Stimulated activated CD4-positive, alpha-beta T cell treated with anti-CD3 and anti-CD28 coated beads, Interleukin-1b, Interleukin-23, amount 100 ng/mL, for 24 hours (primary cell): ENCODE data around the gene CMYA5.
"Not testable (repeated sequence)": the region's sequence is repeated elsewhere in the genome, so short reads cannot be mapped to it uniquely, and the experiment has no call there.

ENCODE experiments used
- DNase-seq, 4 experiments: peaks; one replicate each; pipeline ENCODE4 v3.0.0-alpha.2; 2020; ENCODE audit warnings: low read depth in 4 of 4, low spot score in 1 of 4

CMYA5 gene

DNA sequence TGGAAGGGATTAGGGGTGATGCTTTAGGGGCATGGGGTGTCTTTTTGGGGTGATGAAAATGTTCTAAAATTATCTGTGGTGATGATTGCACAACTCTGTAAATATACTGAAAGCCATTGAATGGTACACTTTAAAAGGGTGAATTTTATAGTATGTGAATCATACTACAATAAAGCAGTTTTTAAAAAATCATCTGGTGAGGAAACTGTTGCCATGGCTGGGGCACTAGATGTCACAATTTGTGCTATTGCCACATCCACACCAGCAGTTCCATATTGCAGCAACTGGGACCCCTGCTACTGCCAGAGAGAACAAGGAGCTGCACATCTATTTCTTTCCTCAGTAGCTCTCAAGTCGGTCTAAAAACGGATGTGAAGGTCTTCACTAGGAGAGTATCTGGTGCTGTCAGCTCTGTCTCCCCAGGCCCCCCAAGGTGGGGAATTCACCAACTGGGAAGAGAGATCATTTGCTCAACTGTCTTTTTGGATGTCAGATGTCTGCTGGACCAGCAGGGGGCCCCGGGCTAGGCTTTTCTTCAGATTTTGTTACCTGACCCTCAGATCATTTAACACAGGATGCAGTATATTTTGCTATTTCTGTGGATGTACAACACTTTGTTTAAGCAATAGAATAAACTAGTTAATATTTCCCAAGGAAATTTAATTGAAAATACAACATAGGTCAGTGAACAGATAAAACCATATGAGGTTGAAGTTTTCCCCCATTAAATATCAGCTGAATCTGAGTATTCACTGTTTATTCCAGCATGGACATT, 13.2 kb downstream of the CMYA5 start:
- DNase-seq = peak in 2 of 4 experiments; percentile 6 to 13

DNA sequence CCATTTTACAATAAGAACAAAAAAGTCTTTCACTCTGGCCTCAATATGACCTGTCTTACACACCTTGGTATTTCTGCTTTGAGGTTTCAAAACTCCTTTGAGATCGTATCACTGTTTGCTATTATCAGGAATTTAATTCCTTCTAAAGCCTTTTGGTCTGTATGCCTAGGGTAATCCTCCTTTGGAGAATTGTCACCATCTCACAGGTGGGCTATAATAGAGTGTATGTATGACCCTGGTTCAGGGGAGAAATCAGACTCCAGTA, 13.7 kb downstream of the CMYA5 start:
- no peak for DNase-seq

DNA sequence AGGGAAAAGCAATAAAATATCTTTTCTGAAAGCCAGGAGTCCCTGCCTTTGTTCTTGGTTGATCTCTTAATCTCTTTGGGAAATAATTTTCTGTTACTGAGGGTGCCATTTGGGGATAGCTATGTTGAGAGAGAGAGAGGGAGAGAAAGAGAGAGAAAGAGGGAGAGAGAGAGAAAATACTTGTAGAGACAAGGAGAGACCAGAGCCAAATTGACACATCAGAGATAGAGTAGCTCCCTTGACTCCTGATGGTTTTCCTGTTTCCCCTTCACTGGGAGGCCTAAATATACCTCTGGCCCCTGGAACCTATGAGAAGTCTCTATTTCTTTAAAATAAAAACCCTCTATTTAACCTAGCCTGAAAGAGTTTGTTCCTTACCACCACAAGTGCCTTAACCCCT, 14.9 kb downstream of the CMYA5 start:
- DNase-seq = no peak

DNA sequence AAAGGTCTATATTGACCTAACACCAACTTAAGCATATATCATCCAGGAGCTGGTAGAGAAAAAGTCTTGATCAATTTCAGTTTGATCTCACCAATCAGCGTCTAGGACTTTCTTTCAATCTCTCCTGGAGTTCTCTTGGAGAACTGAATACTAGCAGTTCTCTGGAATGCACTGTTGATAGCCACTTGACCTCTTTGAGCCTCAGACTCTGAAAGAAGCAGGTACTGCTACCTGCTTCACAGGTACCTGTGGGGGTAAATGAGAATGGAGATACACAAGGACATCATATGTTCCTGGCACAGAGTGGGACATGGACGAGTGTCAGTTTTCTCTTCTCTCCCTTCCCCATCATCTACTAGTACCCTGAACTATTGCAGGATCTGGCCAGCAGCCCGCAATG, 16.0 kb downstream of the CMYA5 start:
- no peak for DNase-seq

DNA sequence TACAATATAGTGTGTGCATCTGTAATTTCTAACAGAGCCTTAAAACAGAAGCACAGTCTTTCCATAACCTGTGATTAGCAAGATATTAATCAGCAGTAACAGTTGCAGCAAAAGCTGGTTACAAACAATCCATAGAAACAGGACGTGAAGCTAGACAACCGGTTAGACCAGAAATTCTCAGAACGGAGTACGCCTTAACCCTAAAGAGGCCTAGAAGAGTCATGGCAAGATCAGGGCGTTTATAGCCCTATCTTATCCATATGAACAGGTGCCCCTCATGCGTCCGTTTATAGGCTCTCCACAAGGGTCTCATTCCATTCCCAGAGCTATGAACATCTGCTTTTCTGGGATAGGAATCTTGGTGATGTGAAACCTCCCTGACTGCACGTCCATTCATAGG, 16.7 kb downstream of the CMYA5 start:
- not testable (repeated sequence) for DNase-seq

- no peak for DNase-seq
Observed at GRCh38 chr5:79707535-79707934, 17.9 kb downstream of the CMYA5 start.

DNA sequence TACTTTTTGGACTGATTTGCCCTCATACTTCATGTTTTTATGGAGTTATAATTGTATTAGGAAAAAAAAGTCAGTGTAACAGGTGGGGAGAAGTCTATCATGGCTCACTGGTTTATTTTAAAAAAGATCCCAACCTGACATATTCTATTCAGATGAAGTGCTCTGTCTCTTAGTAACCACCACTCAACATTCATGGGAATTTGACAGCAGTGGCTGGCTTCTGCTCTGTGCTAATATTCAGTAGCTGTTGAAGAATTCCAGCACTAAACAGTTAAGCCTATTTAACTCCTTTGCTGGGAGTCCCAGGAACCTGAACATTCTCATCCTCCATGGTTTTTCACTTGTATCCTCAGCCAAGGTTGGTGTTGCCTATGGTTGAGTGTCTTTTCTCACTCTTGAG, 23.1 kb downstream of the CMYA5 start:
- no peak for DNase-seq

GRCh38 chr5:79713727-79714126, 24.1 kb downstream of the CMYA5 start:
- no peak for DNase-seq

- DNase-seq = no peak
Observed at GRCh38 chr5:79716839-79717238, 27.2 kb downstream of the CMYA5 start.

DNA sequence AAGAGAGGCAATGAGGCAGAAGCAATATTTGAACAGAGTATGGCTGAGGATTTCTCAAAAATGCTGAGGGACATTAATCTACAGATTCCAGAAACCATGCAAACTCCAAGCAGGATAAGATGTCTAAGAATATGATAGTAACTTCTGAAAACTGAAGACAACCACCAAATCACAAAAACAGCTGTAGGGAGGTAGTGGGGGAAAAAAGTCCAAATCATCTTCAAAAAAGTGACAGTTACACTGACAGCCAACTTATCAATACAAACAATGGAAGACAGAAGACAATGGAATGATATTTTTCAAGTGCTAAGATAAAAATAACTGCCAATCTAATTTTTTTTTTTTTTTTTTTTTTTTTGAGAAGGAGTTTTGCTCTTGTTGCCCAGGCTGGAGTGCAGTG, 30.5 kb downstream of the CMYA5 start:
- no peak for DNase-seq

GRCh38 chr5:79727451-79728355, 38.1 kb downstream of the CMYA5 start:
- DNase-seq = no peak

- no peak for DNase-seq
Observed at GRCh38 chr5:79728396-79728795, 38.8 kb downstream of the CMYA5 start.

GRCh38 chr5:79729679-79730078, 40.0 kb downstream of the CMYA5 start:
- no peak for DNase-seq

DNA sequence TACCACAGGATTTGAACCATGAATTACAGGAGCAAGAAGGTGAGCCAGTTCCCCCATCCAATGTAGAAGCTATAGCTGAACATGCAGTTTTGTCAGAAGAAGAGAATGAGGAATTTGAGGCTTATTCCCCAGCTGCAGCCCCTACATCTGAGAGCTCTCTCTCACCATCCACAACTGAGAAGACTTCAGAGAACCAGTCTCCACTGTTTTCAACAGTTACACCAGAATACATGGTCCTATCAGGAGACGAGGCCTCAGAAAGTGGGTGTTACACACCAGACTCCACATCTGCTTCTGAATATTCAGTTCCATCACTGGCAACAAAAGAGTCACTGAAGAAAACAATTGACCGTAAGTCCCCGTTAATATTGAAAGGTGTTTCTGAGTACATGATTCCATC, 40.9 kb downstream of the CMYA5 start:
- DNase-seq = no peak

GRCh38 chr5:79731775-79732174, 42.1 kb downstream of the CMYA5 start:
- no peak for DNase-seq

- no peak for DNase-seq
Observed at GRCh38 chr5:79736528-79737514, 47.2 kb downstream of the CMYA5 start.

GRCh38 chr5:79738349-79738748, 48.7 kb downstream of the CMYA5 start:
- no peak for DNase-seq

- DNase-seq = no peak
Observed at GRCh38 chr5:79742549-79743136, 53.0 kb downstream of the CMYA5 start.

DNA sequence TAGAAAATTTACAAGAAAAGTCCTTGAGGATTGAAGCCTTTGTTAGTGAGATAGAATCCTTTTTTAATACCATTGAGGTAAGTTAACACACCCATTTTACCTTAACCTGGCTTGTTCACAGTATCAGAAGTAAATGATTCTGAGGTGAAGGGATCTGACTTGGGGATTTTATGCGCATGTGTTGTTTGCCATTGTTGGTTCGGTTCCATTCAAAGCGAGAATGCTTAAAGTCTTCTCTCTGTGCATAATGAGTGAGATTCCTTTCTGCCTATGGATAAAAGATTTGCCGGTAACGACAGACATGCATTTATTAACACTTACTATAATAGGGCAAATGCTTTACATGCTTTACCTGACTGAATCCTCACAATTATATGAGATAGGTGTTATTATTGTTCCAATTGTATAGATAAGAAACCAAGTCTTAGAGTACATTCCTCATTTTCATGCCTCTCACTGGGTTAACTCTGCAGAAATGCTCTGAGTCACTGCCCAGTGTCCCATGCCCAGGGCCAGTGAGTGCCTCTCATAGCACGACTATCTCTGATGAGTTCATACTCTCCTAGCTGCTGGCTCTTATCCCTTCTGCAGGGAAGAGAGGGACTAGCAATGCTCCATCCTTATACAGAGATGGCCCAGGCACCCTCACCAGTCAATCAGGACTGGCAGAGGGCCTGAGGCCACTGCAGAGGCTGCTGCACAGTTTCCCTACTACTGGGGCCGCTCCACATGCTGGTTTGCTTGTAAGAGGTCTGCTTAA, 54.4 kb downstream of the CMYA5 start:
- DNase-seq = no peak

DNA sequence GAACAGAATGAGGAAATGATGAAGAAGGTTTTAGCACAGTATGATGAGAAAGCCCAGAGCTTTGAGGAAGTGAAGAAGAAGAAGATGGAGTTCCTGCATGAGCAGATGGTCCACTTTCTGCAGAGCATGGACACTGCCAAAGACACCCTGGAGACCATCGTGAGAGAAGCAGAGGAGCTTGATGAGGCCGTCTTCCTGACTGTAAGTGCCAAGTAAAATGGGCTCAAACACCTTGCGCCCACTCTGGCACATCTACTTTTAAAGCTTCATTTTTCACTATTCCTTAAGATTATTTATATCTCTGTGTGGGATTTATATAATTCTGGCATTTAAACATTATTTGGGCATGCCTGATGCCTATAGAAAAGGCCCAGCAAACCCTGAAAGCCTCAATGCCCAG, 55.6 kb downstream of the CMYA5 start:
- DNase-seq = no peak
